Heart right ventricle (tissue), 16 donors: ENCODE measurements around the gene RPS6KA2. TPM values are rescaled to one million over a fixed set of nuclear protein-coding genes. Genes with fewer than 3 reads are reported as not detected.

ENCODE experiments used
- ATAC-seq, 8 donors: fragments of 200-7000 bp; cut with Tn5 transposase; one replicate each; pipeline ENCODE4 v1.9.1; 2020; ENCODE audit warnings: mild to moderate bottlenecking in 8 of 8, moderate library complexity in 8 of 8, moderate number of reproducible peaks in 1 of 8
- DNase-seq, 2 donors: peaks; one replicate each; pipeline ENCODE4 v3.0.0-alpha.2; 2020
- H3K27ac ChIP-seq, 10 donors: fragments of 200-600 bp; sonication (generic) in 2 of 10; one replicate each; pipeline versions ENCODE4 v1.5.0 to v1.8.0; 2020 to 2022; ENCODE audit warnings: mild to moderate bottlenecking in 3 of 10
- H3K27me3 ChIP-seq, 7 donors: fragments of 200-600 bp; one replicate each; pipeline ENCODE4 v1.8.0; 2021 to 2022; ENCODE audit warnings: mild to moderate bottlenecking in 2 of 7
- H3K36me3 ChIP-seq, 9 donors: fragments of 200-600 bp; sonication (generic) in 1 of 9; one replicate each; pipeline versions ENCODE4 v1.5.0 to v1.8.0; 2020 to 2022; ENCODE audit warnings: mild to moderate bottlenecking in 2 of 9
- H3K4me1 ChIP-seq, 9 donors: fragments of 200-600 bp; sonication (generic) in 1 of 9; one replicate each; pipeline versions ENCODE4 v1.5.0 to v1.8.0; 2020 to 2022; ENCODE audit warnings: mild to moderate bottlenecking in 4 of 9
- H3K4me3 ChIP-seq, 10 donors: fragments of 200-600 bp; sonication (generic) in 2 of 10; one replicate each; pipeline versions ENCODE4 v1.5.0 to v1.8.0; 2020 to 2022; ENCODE audit warnings: mild to moderate bottlenecking in 7 of 10, moderate library complexity in 2 of 10
- H3K9me3 ChIP-seq, 11 donors: fragments of 200-600 bp in 10 of 11; sonication (generic) in 2 of 11; one replicate each; pipeline versions ENCODE4 v1.5.0 to v1.8.0; 2013 to 2022; ENCODE audit warnings: mild to moderate bottlenecking in 2 of 11, control low read depth in 1 of 11, moderate library complexity in 1 of 11
- CTCF ChIP-seq, 9 donors: fragments of 200-600 bp; sonication (generic) in 2 of 9; IDR thresholded peaks; one replicate each; pipeline versions ENCODE4 v1.5.0 to v1.8.0; 2021 to 2022; ENCODE audit warnings: antibody characterized with exemption in 9 of 9, mild to moderate bottlenecking in 5 of 9, moderate library complexity in 1 of 9
- WGBS, 2 donors: extraction: QIAGEN DNeasy Blood & Tissue Kit; methylation state at CpG; one replicate each; pipeline ENCODE4 v1.1.7; 2013; ENCODE audit warnings: inconsistent platforms in 1 of 2; 5-methylcytosine and 5-hydroxymethylcytosine counted together
- intact Hi-C, 10 donors: fragments of 100-400 bp; cut with DNase I; formaldehyde crosslinking; loops; one replicate each; pipeline versions ENCODE4 v1.11.1 to v1.14.2; 2022
- polyA plus RNA-seq, 2 donors: library from polyadenylated mRNA; stranded (reverse); fragments of 200-250 nt; gene quantifications; one replicate each; pipeline ENCODE4 v1.2.3, GENCODE V29; 2013
- total RNA-seq, 10 donors: library from RNA; stranded (reverse); fragmentation: NEBNext Ultra II Directional in 3 of 10; extraction: Animal tissue kit (Norgen Biotek cat#: 25700) in 3 of 10; gene quantifications; one replicate each; pipeline versions ENCODE4 v1.2.1 to v1.2.4, GENCODE V29; 2021 to 2023
- donor health status: Arrhythmogenic right ventricular cardiomyopathy.
- donor health status: ischemic (EF 13 %, LVEDD 7.1; RV severe dilation, severe dysfunction).
- donor health status: healthy with polysubstance abuse.
- donor health status: DM: no; HTN: yes; CAD: no.
- donor health status: DM: no; HTN: no; CAD: no.
- donor health status: ischemic (EF 25% LVEDD 6.9; RV normal size, moderate dysfunction).
- donor health status: ischemic (EF 25% LVEDD 5.7; RV mildly dilated, moderate dysfunction).
- donor health status: healthy.
- donor health status: DM: yes; HTN: yes; CAD: no.
- donor health status: Ischemic cardiomyopathy.
- donor health status: ischemic (EF 35%, LVEDD 5.7; RV mildly dilated, moderate dysfunction).
- donor health status: nonischemic (EF 11% LVEDD 7.7; RV severe dilation, severe dysfunction).
- donor health status: DM: yes; HTN: yes; CAD: no.
- donor health status: PGD.
- donor health status: ischemic (EF 29% LVEDD 5.4; RV normal size, mild dysfunction).
- donor health status: nonischemic (EF 23%, LVEDD 6.1; RV moderate dilation, normal function).

The RPS6KA2 gene
- total and polyA plus RNA-seq, 12 donors = 20.3 to 91.4 (median 73.7) TPM

DNA sequence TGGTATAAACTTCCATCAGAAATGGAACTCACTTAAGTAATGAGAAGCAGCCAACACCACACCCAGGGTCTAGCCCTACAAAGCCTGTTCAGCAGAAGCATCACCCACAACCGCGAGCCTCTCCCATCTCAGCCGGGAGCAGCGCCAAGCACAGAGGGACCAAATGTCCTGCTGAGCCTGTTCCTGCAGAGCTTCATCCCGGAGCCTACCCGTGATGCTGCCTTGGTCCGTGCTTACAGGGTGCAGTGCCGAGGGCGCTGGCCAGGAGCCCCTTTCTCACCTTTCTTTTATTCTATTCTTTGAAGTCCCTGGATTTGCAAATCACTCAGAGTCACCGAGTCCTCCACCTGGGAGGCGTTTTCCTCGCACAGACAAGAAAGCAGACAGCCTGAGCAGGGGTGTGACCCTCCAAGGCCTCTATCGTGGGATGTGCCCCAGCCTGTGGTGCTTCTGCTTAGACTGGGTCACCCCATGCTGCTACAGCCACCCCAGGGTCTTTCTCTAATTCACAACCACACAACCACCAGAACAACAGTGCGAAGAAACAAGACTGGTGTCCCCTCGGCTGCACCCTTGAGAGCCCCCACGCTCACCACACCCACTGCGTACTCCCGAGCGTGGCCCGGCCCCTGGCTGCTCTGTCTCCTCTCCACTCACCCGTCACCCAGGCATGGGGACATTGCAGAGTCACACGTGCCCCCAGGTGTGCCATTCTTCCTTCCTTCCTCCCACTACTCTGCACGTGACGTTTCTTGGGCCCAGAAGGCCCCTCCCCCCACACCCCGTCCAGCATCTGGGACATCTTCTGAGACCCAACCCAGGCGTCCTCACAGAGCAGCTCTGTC is 152.1 kb downstream of the RPS6KA2 start:
- Histone ChIP-seq H3K36me3 (peaks cover 0 to 83% (median 4%) of the 10 kb centered on the region in 9 donors), H3K4me1 (no peaks in the 10 kb centered on the region), H3K27ac (no peak overlapping the region), H3K27me3 (no peaks in the 10 kb centered on the region), H3K9me3 (no peaks in the 10 kb centered on the region), H3K4me3 (no peak overlapping the region)
- no peak for DNase-seq
- TF ChIP-seq CTCF (IDR thresholded peaks at IDR 0.05) = no peak
- WGBS, 2 donors = 88% methylated on average over 26 of the region's 26 CpGs
- intact Hi-C loops = no loop called here
- no peak for ATAC-seq

GRCh38 chr6:166473886-166474571 is 153.0 kb downstream of the RPS6KA2 start:
- intact Hi-C loops = no loop called here
- ATAC-seq (no peak), DNase-seq (no peak)
- H3K4me3 ChIP-seq = no peak overlapping the region
- no peaks in the 10 kb centered on the region for H3K9me3 ChIP-seq
- H3K36me3 ChIP-seq = peaks cover 0 to 83% (median 13%) of the 10 kb centered on the region in 9 donors
- no peak overlapping the region for H3K27ac ChIP-seq
- no peaks in the 10 kb centered on the region for H3K4me1 ChIP-seq
- 78 to 81% methylated on average over 12 of the region's 12 CpGs for WGBS, 2 donors
- no peak for TF ChIP-seq CTCF (IDR thresholded peaks at IDR 0.05)
- H3K27me3 ChIP-seq = no peaks in the 10 kb centered on the region

- 88 to 90% methylated on average over 12 of the region's 12 CpGs for whole genome bisulfite sequencing, 2 donors
- TF ChIP-seq CTCF (IDR thresholded peaks at IDR 0.05) = no peak
- no peak overlapping the region for H3K4me3 ChIP-seq
- intact Hi-C loops = no loop called here
- H3K27me3 ChIP-seq = no peaks in the 10 kb centered on the region
- ATAC-seq (no peak), DNase-seq (no peak)
- no peaks in the 10 kb centered on the region for H3K9me3 ChIP-seq
- no peak overlapping the region for H3K27ac ChIP-seq
- H3K36me3 ChIP-seq = peaks cover 0 to 83% (median 13%) of the 10 kb centered on the region in 9 donors
- no peaks in the 10 kb centered on the region for H3K4me1 ChIP-seq
Observed at GRCh38 chr6:166472636-166473035, 154.4 kb downstream of the RPS6KA2 start.

DNA sequence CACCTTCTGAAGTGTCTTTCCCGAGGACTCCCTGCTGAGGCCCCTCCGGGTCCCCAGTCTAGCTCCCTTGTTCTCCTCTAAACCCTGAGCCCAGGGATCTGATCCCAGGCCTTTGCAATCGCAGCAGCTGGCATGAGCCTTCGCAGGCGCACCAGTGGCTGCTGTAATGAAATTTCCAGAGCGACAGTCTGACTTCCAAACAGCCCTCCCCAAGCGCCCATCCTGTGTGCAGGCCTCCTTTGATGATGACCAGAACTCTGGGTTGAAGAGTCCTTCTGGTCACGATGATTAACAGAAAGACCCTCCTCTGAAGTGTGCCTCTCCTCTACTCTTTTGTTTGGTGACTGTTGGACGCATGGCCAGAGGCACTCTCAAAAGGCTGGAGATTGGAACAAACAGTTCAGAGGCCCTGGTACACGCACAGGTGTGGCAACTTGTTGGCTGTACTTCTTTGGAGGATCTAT is 155.2 kb downstream of the RPS6KA2 start:
- ATAC-seq = no peak
- H3K4me1 ChIP-seq = no peaks in the 10 kb centered on the region
- intact Hi-C loops = no loop called here
- H3K27me3 ChIP-seq = no peaks in the 10 kb centered on the region
- TF ChIP-seq CTCF (IDR thresholded peaks at IDR 0.05) = no peak
- no peak overlapping the region for H3K4me3 ChIP-seq
- H3K9me3 ChIP-seq = no peaks in the 10 kb centered on the region
- no peak overlapping the region for H3K27ac ChIP-seq
- no peak for DNase-seq
- peaks cover 0 to 78% (median 13%) of the 10 kb centered on the region in 9 donors for H3K36me3 ChIP-seq
- 91% methylated on average over 10 of the region's 10 CpGs for WGBS, 2 donors
